Subcutaneous adipose tissue (tissue), 4 donors: ENCODE measurements around the gene GLIPR1L2. TPM values are rescaled to one million over a fixed set of nuclear protein-coding genes. Genes with fewer than 3 reads are reported as not detected.

Experiments used
- total RNA-seq, 4 donors: library from RNA; depleted of rRNA; stranded (reverse); fragments of >200 nt; gene quantifications; one replicate each; pipeline ENCODE4 v1.1.0, GENCODE V29; 2016
- TF ChIP-seq, protein P1 (sequence below): fragments of 450-650 bp; IDR thresholded peaks from one replicate; pipeline ENCODE4 v1.5.1; 2016; ENCODE audit warnings: low read depth, mild to moderate bottlenecking, control low read depth, antibody characterized with exemption, moderate library complexity

Gene GLIPR1L2
- total RNA-seq, 4 donors from 2014 or later = 0.66 to 2.5 (median 1.6) TPM

DNA sequence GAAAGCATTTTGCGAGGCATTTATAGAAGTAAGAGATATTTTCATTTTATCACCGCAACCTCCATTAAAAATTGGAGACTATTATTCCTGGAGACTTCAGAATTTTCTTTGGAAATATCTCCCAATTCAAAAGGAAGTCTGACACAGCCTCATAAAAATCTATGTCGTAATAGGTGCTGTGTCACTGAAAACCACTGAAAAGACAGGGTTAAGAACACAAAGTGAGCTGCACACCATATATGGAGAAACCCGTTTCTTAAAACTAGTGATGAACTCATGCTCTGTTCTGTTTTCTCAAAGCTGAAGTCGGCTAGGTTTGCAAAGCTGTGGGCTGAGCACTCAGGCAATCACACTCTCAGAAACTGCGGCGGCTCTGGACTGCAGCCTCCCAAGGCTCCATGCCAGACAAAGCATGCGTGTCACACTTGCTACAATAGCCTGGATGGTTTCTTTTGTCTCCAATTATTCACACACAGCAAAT lies 89.6 kb downstream of the GLIPR1L2 start, which contains the start of gene GLIPR1:
Gene GLIPR1 (plus strand): TSS at position 287 of the 481 bp plus-strand sequence. CDS start 126 bp downstream, at position 413.
- TF ChIP-seq, protein P1, sequence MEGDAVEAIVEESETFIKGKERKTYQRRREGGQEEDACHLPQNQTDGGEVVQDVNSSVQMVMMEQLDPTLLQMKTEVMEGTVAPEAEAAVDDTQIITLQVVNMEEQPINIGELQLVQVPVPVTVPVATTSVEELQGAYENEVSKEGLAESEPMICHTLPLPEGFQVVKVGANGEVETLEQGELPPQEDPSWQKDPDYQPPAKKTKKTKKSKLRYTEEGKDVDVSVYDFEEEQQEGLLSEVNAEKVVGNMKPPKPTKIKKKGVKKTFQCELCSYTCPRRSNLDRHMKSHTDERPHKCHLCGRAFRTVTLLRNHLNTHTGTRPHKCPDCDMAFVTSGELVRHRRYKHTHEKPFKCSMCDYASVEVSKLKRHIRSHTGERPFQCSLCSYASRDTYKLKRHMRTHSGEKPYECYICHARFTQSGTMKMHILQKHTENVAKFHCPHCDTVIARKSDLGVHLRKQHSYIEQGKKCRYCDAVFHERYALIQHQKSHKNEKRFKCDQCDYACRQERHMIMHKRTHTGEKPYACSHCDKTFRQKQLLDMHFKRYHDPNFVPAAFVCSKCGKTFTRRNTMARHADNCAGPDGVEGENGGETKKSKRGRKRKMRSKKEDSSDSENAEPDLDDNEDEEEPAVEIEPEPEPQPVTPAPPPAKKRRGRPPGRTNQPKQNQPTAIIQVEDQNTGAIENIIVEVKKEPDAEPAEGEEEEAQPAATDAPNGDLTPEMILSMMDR = no peak

DNA sequence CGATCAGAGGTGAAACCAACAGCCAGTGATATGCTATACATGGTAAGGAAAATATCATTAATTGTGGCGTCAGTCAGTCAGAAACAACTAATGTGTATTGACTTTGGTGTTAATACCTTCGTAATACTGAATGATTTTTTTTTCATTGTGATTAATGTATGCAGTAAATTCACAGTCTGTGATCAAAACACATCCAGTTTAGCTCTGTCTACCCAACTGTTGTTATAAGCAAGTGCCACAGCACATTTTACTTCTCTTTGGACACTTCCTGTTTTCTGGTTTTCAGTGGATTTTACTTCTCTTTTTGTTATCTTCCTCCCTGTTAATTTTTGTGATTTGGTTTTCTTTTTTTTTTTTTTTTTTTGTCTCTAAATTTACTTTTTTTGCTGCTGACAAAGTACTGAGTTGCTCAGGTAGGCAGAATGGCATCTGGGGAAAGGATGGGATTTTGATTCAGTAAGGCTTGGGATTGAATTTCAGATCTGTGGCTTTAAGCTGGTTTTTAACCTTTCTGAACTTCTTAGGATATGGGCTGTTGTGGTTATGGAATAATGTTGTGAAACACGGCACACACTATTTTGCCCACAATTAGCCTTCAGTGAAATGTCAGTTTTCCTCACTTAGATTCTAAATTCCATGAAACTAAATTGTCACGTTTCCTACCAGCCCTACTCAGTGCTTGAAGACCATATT lies 90.3 kb downstream of the GLIPR1L2 start:
- TF ChIP-seq, protein P1 = no peak

DNA sequence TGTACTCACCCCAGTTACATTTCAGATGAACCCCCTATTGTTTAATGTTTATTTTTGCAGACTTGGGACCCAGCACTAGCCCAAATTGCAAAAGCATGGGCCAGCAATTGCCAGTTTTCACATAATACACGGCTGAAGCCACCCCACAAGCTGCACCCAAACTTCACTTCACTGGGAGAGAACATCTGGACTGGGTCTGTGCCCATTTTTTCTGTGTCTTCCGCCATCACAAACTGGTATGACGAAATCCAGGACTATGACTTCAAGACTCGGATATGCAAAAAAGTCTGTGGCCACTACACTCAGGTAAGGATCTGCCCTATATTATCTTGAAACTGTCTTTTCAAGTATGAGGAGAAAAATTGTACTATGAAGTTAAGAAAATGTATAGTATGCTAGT lies 90.9 kb downstream of the GLIPR1L2 start:
- TF ChIP-seq, protein P1 = no peak

Other genes starting within 250 kb of the GLIPR1L2 start
- gene KCNC2, start 181.2 kb upstream of the GLIPR1L2 start, total RNA-seq = not detected
- 10 to 100 TPM in 3 of 4 donors, 1 to 10 TPM in 1; 8.6 to 22.2 (median 14.9) TPM for gene CAPS2, start 60.8 kb upstream of the GLIPR1L2 start, total RNA-seq
- not detected for gene GLIPR1L1, start 56.4 kb upstream of the GLIPR1L2 start, total RNA-seq
- 10 to 100 TPM in 3 of 4 donors, 1 to 10 TPM in 1; 8.9 to 82.6 (median 24.2) TPM for gene GLIPR1, start 89.7 kb downstream of the GLIPR1L2 start, total RNA-seq
- gene KRR1, start 120.5 kb downstream of the GLIPR1L2 start, total RNA-seq = 10 to 100 TPM; 21.9 to 66.7 (median 31.8) TPM